ENCODE results near the gene CDKL5.

CDKL5 gene

GRCh38 chrX:18652636-18653035 is 227.2 kb downstream of the CDKL5 start:
- DNase-seq, result no peak

GRCh38 chrX:18654875-18655836 is 229.7 kb downstream of the CDKL5 start:
- DNase-seq, result no peak

GRCh38 chrX:18661273-18661672 is 235.9 kb downstream of the CDKL5 start:
- DNase-seq, result no peak

GRCh38 chrX:18664947-18665346 is 239.5 kb downstream of the CDKL5 start:
- DNase-seq, result no peak

GRCh38 chrX:18666614-18667013 is 241.2 kb downstream of the CDKL5 start:
- DNase-seq, result no peak

GRCh38 chrX:18668071-18668835 is 242.8 kb downstream of the CDKL5 start:
- DNase-seq, result no peak

GRCh38 chrX:18672008-18672407 is 246.6 kb downstream of the CDKL5 start, which contains the start of gene RS1:
Gene RS1 (minus strand): TSS chrX:18672108. CDS start chrX:18672068, 40 bp downstream.
- no peak for DNase-seq

GRCh38 chrX:18674417-18674787 is 249.0 kb downstream of the CDKL5 start:
- DNase-seq, result no peak

GRCh38 chrX:18674788-18675735 is 249.7 kb downstream of the CDKL5 start:
- peak; percentile 51 for DNase-seq

- DNase-seq, result no peak
Measured at GRCh38 chrX:18676050-18676449, 250.6 kb downstream of the CDKL5 start.

GRCh38 chrX:18676470-18676869 is 251.1 kb downstream of the CDKL5 start:
- DNase-seq, result no peak

GRCh38 chrX:18677161-18677869 is 251.9 kb downstream of the CDKL5 start:
- DNase-seq, result no peak

- DNase-seq, result no peak
Measured at GRCh38 chrX:18681996-18682395, 256.6 kb downstream of the CDKL5 start.

GRCh38 chrX:18682979-18683387 is 257.6 kb downstream of the CDKL5 start:
- DNase-seq, result no peak

- DNase-seq, result no peak
Measured at GRCh38 chrX:18687856-18688495, 262.6 kb downstream of the CDKL5 start.

GRCh38 chrX:18691431-18691830 is 266.0 kb downstream of the CDKL5 start:
- no peak for DNase-seq

GRCh38 chrX:18692541-18692940 is 267.1 kb downstream of the CDKL5 start:
- no peak for DNase-seq

GRCh38 chrX:18696653-18697052 is 271.2 kb downstream of the CDKL5 start:
- no peak for DNase-seq

- DNase-seq, result no peak
Measured at GRCh38 chrX:18698737-18699650, 273.6 kb downstream of the CDKL5 start.

GRCh38 chrX:18701621-18702361 is 276.4 kb downstream of the CDKL5 start:
- DNase-seq, result no peak

Measured in GDM1 (cell line).